HepG2 (cell line): ENCODE measurements around the gene CLEC4D. TPM values are rescaled to one million over a fixed set of nuclear protein-coding genes. Genes with fewer than 3 reads are reported as not detected.

Experiments
- ATAC-seq: fragments of 200-7000 bp; cut with Tn5 transposase; 3 replicates; pipeline ENCODE4 v1.9.1; 2020; ENCODE audit warnings: mild to moderate bottlenecking, moderate library complexity
- BruUV-seq: library from RNA; stranded (reverse); fragments of 400-500 nt; replicated peaks from 2 replicates; lab custom pipeline; 2021; lab: Mats Ljungman, UMichigan
- CTCF ChIA-PET: fragments of 300-600 bp; formaldehyde crosslinking; extraction: SDS; loops from one replicate; lab custom pipeline; 2021; ENCODE audit warnings: low total read pairs, inconsistent platforms, low intra/inter-chr PET ratio; lab: Yijun Ruan, JAX
- POLR2A ChIA-PET: fragments of 350-600 bp; sonication (Branson Sonifier 250); formaldehyde crosslinking; loops from one replicate; lab custom pipeline; 2020; ENCODE audit warnings: antibody characterized with exemption, inconsistent platforms; lab: Yijun Ruan, JAX
- DNase-seq: peaks from one replicate; pipeline ENCODE4 v3.0.0-alpha.2; 2015; ENCODE audit warnings: low spot score
- FAIRE-seq: peaks from 3 replicates; lab custom pipeline; 2011; peaks lifted over from hg19 to GRCh38; lab: Jason Lieb, UNC
- H2AFZ ChIP-seq: one replicate; pipeline ENCODE4 v1.6.1; 2011; ENCODE audit warnings: low read length, inconsistent platforms
- H3K27ac ChIP-seq: fragments of 300-600 bp; 3 replicates; pipeline ENCODE4 v1.8.0; 2011; ENCODE audit warnings: mixed run types, mild to moderate bottlenecking, mixed read lengths, low read length, inconsistent platforms; ENCODE audit not compliant: insufficient read depth; ENCODE audit errors: extremely low read length
- H3K27me3 ChIP-seq, 2 experiments: fragments of 200-600 bp in 1 of 2; 2 replicates in 1 of 2; 3 replicates in 1 of 2; pipeline versions ENCODE4 v1.6.0 to v1.8.0; 2011; ENCODE audit warnings: low read length in 2 of 2, mild to moderate bottlenecking in 2 of 2, moderate library complexity in 2 of 2, inconsistent platforms in 1 of 2; ENCODE audit not compliant: insufficient read depth in 2 of 2, control insufficient read depth in 1 of 2
- H3K36me3 ChIP-seq, 2 experiments: fragments of 200-600 bp in 1 of 2; replicated peaks in 1 of 2; 2 replicates in 1 of 2; 3 replicates in 1 of 2; pipeline versions ENCODE4 v1.5.1 to v1.8.0; 2011; ENCODE audit warnings: low read length in 2 of 2, inconsistent platforms in 1 of 2; ENCODE audit not compliant: insufficient read depth in 2 of 2, control insufficient read depth in 1 of 2
- H3K4me1 ChIP-seq: 2 replicates; pipeline ENCODE4 v1.5.1; 2012; ENCODE audit warnings: low read length, inconsistent platforms; ENCODE audit not compliant: insufficient read depth
- H3K4me2 ChIP-seq: 2 replicates; pipeline ENCODE4 v1.6.0; 2011; ENCODE audit warnings: low read depth, low read length, inconsistent platforms
- H3K4me3 ChIP-seq, 3 experiments: fragments of 200-600 bp in 1 of 3; sonication (generic), shearing (Covaris generic) in 1 of 3; replicated peaks in 1 of 3; 2 replicates each; pipeline ENCODE4 v1.5.1; 2011 to 2016; ENCODE audit warnings: low read length in 3 of 3, inconsistent platforms in 2 of 3, low read depth in 2 of 3, mild to moderate bottlenecking in 2 of 3, control low read depth in 1 of 3, mixed read lengths in 1 of 3; ENCODE audit not compliant: insufficient read depth in 1 of 3
- H3K79me2 ChIP-seq: one replicate; pipeline ENCODE4 v1.6.1; 2011; ENCODE audit warnings: low read length, inconsistent platforms; ENCODE audit not compliant: insufficient read depth
- H3K9ac ChIP-seq: 2 replicates; pipeline ENCODE4 v1.6.0; 2011; ENCODE audit warnings: mild to moderate bottlenecking, low read depth, low read length, inconsistent platforms; ENCODE audit not compliant: insufficient read depth
- H3K9me3 ChIP-seq: 2 replicates; pipeline ENCODE4 v1.5.1; 2012; ENCODE audit warnings: mild to moderate bottlenecking, low read length
- H4K20me1 ChIP-seq: 2 replicates; pipeline ENCODE4 v1.6.0; 2011; ENCODE audit warnings: inconsistent platforms, mild to moderate bottlenecking, low read length, moderate library complexity; ENCODE audit not compliant: insufficient read depth
- AGO2 ChIP-seq: fragments of 200-400 bp; formaldehyde crosslinking; optimal IDR thresholded peaks from 2 replicates; pipeline ENCODE3; 2017; ENCODE audit warnings: mild to moderate bottlenecking, low read depth, low read length, moderate library complexity
- PAX8 ChIP-seq: sonication (generic); formaldehyde crosslinking; IDR thresholded peaks from 2 replicates; pipeline ENCODE4 v1.8.0; 2022; ENCODE audit warnings: mild to moderate bottlenecking, missing genetic modification reagents, borderline replicate concordance
- POLR2AphosphoS5 ChIP-seq: IDR thresholded peaks from 2 replicates; pipeline ENCODE4 v1.6.1; 2012; ENCODE audit warnings: low read depth, low read length
- RARA ChIP-seq: IDR thresholded peaks from 2 replicates; pipeline ENCODE4 v1.6.1; 2016; ENCODE audit warnings: missing genetic modification reagents, missing compliant biosample characterization
- RNF2 ChIP-seq: fragments of 450-650 bp; conservative IDR thresholded peaks from 2 replicates; pipeline ENCODE4 v1.6.1; 2016; ENCODE audit warnings: low read depth
- TAF15 ChIP-seq: fragments of 200-400 bp; formaldehyde crosslinking; IDR thresholded peaks from one replicate; pipeline ENCODE4 v1.6.1; 2018; ENCODE audit warnings: mild to moderate bottlenecking, low read depth, low read length; ENCODE audit not compliant: poor library complexity, severe bottlenecking
- TSC22D2 ChIP-seq: sonication (generic); formaldehyde crosslinking; IDR thresholded peaks from 2 replicates; pipeline ENCODE4 v1.5.1; 2020; ENCODE audit warnings: missing genetic modification reagents, mild to moderate bottlenecking, borderline replicate concordance
- ZFP36L2 ChIP-seq: sonication (generic); formaldehyde crosslinking; IDR thresholded peaks from 2 replicates; pipeline ENCODE4 v1.4.0; 2020; ENCODE audit warnings: missing genetic modification reagents
- ZNF264 ChIP-seq: sonication (generic); formaldehyde crosslinking; IDR thresholded peaks from 2 replicates; pipeline ENCODE4 v1.4.0; 2020; ENCODE audit warnings: missing genetic modification reagents
- ZNF431 ChIP-seq: sonication (generic); formaldehyde crosslinking; IDR thresholded peaks from 2 replicates; pipeline ENCODE4 v1.9.0; 2022; ENCODE audit warnings: missing genetic modification reagents, low read depth, mild to moderate bottlenecking, borderline replicate concordance
- ZNF460 ChIP-seq: sonication (generic); formaldehyde crosslinking; IDR thresholded peaks from 2 replicates; pipeline ENCODE4 v1.5.1; 2020; ENCODE audit warnings: missing genetic modification reagents, mild to moderate bottlenecking, borderline replicate concordance
- WGBS: methylation state at CpG from one replicate; pipeline ENCODE4 v1.1.6; 2017; ENCODE audit warnings: low lambda C conversion rate; 5-methylcytosine and 5-hydroxymethylcytosine counted together
- in situ Hi-C: cut with HindIII; loops from 2 replicates; pipeline ENCODE4 v1.10.0; 2017; ENCODE audit warnings: low pct_unique_long_range_greater_than_20kb; ENCODE audit not compliant: extremely low pct_ligation_motif_present
- intact Hi-C: fragments of 100-400 bp; cut with micrococcal nuclease; formaldehyde crosslinking; loops from one replicate; pipeline ENCODE4 v1.10.0; 2022; ENCODE audit not compliant: unreplicated experiment
- polyA plus RNA-seq, 8 experiments: library from polyadenylated mRNA; depleted of rRNA in 3 of 8; stranded (reverse) in 7 of 8; unstranded in 1 of 8; fragments of >200 nt; fragmentation: Illumina TruSeq in 4 of 8; extraction: Trizol in 4 of 8; gene quantifications; 2 replicates each; pipeline versions ENCODE4 v1.2.1 to v1.2.3, GENCODE V29; 2011 to 2016; ENCODE audit warnings: low read depth in 4 of 8, missing spikeins in 1 of 8, mixed read lengths in 1 of 8; ENCODE audit not compliant: insufficient read depth in 1 of 8
- total RNA-seq, 5 experiments: library from RNA; depleted of rRNA; stranded (reverse); fragments of >200 nt; fragmentation: Illumina TruSeq; extraction: Trizol; gene quantifications; 2 replicates each; pipeline ENCODE4 v1.2.3, GENCODE V29; 2016; ENCODE audit warnings: low read depth in 1 of 5
- TF ChIP-seq, protein P1 (sequence below): IDR thresholded peaks from 2 replicates; pipeline ENCODE4 v1.6.1; 2012; ENCODE audit warnings: low read length, improper control_type of control experiment
- TF ChIP-seq, protein P2 (sequence below): sonication (generic); formaldehyde crosslinking; IDR thresholded peaks from 2 replicates; pipeline ENCODE4 v1.4.0; 2020; ENCODE audit warnings: mild to moderate bottlenecking, missing genetic modification reagents

CLEC4D gene
- total and polyA plus RNA-seq, 2 of the 13 experiments (the other 11 are each of a cell fraction or from before 2014, with no cell fraction given): not detected

DNA sequence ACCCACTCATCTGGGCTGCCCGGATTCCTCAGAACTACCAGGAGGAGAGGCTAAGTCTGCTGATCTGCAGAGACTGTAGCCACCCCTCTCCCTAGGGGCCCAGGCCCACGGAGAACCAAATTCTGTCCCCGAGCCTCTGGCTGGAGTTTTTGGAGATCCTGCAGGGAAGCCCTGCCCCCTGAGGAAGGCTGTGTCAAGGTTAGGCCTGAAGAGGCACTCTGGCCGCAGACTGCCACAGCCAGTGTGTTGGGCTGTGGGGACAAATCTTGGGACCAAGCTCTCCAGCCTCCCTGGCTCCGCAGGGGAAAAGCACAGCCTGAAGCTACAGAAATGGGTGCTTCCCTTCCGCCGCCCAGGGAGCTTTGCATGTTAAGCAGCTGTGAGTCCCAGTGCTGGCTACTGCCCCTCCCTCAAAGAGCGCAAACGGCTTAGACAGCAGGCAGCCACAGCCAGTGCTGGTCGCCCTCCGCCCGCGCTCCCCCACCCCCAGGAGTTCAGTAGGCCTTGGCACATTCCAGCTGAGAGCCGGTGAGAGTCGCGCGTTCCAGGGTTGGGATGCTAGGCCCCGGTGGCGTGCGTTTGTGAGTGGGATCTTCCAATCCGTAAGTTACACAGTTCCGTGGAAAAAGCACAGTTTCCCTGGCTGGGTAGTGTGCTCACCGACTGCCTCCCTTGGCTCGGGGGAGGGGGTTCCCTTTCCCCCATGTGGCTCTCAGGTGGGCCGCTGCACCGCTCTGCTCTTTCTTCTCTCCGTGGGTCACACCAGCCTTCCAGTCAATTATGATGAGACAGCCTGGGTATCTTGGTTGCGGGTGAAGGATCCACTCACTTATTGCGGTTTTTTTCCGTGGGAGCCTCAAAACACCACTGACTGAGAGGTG is 14.2 kb downstream of the CLEC4D start:
- H3K9ac ChIP-seq: no peak overlapping the region
- H3K27me3 ChIP-seq: peaks cover 0 to 13% of the 10 kb centered on the region in 2 experiments; a peak in 2 of 5 replicates
- no peak for FAIRE-seq
- no peak for TF ChIP-seq RNF2
- no peak for TF ChIP-seq TSC22D2 (CRISPR knock-in tag)
- TF ChIP-seq TAF15: no peak
- no peak for TF ChIP-seq RARA (CRISPR knock-in tag)
- TF ChIP-seq AGO2: no peak
- no peak for TF ChIP-seq ZNF431 (CRISPR knock-in tag)
- TF ChIP-seq ZFP36L2: no peak
- TF ChIP-seq, protein P1, sequence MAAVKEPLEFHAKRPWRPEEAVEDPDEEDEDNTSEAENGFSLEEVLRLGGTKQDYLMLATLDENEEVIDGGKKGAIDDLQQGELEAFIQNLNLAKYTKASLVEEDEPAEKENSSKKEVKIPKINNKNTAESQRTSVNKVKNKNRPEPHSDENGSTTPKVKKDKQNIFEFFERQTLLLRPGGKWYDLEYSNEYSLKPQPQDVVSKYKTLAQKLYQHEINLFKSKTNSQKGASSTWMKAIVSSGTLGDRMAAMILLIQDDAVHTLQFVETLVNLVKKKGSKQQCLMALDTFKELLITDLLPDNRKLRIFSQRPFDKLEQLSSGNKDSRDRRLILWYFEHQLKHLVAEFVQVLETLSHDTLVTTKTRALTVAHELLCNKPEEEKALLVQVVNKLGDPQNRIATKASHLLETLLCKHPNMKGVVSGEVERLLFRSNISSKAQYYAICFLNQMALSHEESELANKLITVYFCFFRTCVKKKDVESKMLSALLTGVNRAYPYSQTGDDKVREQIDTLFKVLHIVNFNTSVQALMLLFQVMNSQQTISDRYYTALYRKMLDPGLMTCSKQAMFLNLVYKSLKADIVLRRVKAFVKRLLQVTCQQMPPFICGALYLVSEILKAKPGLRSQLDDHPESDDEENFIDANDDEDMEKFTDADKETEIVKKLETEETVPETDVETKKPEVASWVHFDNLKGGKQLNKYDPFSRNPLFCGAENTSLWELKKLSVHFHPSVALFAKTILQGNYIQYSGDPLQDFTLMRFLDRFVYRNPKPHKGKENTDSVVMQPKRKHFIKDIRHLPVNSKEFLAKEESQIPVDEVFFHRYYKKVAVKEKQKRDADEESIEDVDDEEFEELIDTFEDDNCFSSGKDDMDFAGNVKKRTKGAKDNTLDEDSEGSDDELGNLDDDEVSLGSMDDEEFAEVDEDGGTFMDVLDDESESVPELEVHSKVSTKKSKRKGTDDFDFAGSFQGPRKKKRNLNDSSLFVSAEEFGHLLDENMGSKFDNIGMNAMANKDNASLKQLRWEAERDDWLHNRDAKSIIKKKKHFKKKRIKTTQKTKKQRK: no peak
- no peak for TF ChIP-seq ZNF264
- TF ChIP-seq, protein P2, sequence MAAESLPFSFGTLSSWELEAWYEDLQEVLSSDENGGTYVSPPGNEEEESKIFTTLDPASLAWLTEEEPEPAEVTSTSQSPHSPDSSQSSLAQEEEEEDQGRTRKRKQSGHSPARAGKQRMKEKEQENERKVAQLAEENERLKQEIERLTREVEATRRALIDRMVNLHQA (CRISPR knock-in tag): no peak
- no peak for TF ChIP-seq POLR2AphosphoS5
- no peak for TF ChIP-seq ZNF460 (CRISPR knock-in tag)
- TF ChIP-seq PAX8: no peak
- no peak overlapping the region for H3K27ac ChIP-seq
- POLR2A ChIA-PET: no interaction called here
- no peak overlapping the region for H2AFZ ChIP-seq
- BruUV-seq: no TSS peak
- intact Hi-C loops (no loop called here), in situ Hi-C loops (no loop called here)
- no peaks in the 10 kb centered on the region for H3K36me3 ChIP-seq
- H3K4me1 ChIP-seq: no peaks in the 10 kb centered on the region
- H3K4me2 ChIP-seq: no peak overlapping the region
- H3K79me2 ChIP-seq: no peaks in the 10 kb centered on the region
- no peak for ATAC-seq
- no peaks in the 10 kb centered on the region for H4K20me1 ChIP-seq
- no peak for DNase-seq
- H3K9me3 ChIP-seq: no peaks in the 10 kb centered on the region
- CTCF ChIA-PET: no interaction called here
- H3K4me3 ChIP-seq: no peak overlapping the region
- 57% methylated on average over 10 of the region's 30 CpGs for WGBS
